GM19395 (cell line): ENCODE data around the gene F2RL3.
"Not testable (repeated sequence)": the region's sequence is repeated elsewhere in the genome, so short reads cannot be mapped to it uniquely, and the experiment has no call there.

Experiments used
- ATAC-seq: cut with Tn5 transposase; IDR thresholded peaks from one replicate; pipeline ENCODE4 v1.9.1; 2021; ENCODE audit warnings: mild to moderate bottlenecking, moderate library complexity; ENCODE audit not compliant: unreplicated experiment

F2RL3 gene

DNA sequence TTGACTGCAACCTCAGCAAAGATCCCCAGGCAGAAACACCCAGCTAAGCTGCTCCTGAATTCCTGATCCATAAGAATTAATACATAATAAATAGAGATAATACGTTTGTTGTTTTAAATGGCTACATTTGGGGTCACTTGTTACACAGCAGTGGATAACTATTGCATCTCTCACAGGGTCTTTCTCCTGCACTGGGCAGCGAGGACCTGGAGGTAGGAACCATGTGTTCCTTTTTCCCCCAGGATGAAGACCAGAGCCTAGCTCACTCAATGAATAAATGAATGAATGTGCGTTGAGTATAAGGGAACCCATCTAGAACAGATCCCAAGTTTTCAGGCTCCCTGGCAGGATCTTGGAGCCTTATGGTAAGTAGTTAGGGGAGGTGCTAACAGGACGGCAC, 30.7 kb downstream of the F2RL3 start:
- no peak for ATAC-seq

DNA sequence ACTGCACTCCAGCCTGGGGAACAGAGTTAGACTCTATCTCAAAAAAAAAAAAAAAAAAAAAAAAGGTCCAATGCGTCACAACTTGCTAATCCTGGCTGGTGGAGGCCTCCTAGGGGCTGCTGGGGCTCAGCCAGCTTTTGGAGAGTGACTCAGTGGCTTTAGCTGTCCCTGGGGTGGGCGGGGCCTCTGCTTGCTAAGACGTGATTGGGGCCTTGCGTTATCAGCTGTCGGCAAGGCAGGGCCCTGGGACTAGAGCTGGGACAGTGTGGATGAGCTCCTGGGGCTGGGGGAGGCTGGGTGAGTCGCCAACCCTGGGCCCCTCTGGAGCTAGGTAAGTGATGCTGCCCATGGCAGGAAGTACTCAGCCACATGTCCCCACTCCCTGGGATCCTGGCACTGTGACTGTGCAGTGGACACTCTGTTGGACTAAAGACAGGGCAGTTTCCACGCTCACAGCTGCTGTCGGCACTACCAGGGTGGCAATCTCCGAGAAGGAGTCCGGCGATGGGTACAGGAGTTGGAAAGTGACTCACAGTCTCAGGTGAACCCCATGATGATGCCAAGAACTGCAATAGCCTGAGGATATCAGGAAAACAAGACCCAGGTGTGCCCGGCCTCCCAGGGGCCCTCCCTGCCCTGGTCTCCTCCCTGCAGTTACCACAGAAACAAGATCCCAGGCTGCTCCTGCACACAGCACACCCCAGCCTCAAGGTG, 32.2 kb downstream of the F2RL3 start:
- no peak for ATAC-seq

DNA sequence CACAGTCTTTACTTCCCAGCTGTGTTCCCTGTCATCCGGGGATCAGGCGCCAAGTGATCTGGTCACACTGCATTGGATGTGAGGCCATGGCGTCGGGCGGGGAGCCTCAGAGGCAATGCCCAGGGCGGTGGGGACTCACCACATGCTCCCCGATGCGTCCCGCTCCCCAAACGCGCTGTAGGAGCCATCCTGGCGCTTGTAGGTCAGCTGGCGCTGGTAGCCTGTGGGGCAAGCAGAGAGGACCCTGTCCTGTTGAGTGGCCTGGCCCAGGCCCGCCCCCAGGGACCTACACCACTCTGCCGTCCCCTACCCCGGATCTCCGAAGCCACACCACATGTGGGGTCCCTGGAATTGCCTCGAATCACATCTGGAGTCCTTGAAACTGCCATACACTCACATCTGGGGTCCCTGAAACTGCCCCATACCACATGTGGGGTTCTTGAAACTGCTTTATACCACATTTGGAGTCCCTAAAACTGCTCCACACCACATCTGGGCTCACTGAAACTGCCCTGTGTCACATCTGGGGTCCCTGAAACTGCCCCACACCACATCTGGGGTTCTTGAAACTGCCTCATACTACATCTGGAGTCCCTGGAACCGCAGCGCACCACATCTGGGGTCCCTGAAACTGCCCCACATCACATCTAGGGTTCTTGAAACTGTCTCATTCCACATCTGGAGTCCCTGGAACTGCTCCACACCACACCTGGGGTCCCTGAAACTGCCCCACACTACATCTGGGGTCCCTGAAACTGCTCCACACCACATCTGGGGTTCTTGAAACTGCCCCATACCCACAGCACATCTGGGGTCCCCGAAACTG, 33.2 kb downstream of the F2RL3 start:
- no peak for ATAC-seq

DNA sequence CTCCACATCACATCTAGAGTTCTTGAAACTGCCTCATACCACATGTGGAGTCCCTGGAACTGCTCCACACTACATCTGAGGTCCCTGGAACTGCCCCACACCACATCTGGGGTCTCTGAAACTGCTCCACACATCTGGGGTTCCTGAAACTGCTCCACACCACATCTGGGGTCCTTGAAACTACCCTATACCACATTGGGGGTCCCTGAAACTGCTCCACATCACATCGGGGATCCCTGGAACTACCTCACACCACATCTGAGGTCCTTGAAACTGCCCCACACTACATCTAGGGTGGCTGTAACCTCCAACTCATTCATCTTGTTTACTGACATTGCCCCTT, 33.8 kb downstream of the F2RL3 start:
- ATAC-seq, result no peak

DNA sequence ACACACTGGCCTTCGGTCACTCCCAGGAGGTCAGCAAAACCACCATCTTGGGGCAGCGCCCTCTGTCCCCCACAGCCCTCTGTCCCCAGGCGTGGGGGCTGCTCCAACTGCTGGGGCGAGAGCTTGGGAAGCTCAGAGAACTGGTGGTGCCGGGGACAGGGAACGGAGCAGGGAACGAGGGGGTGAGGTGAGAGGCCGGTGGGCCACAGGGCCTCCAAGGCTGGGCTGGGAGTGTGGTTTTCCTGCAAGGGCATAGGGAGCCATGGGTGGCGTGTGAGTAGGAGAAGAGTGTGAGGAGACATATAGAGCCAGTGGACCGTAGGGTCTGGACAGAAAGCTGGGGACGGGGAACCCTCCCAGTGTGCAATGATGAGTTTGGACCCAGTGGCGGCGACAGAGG, 34.1 kb downstream of the F2RL3 start:
- no peak for ATAC-seq

DNA sequence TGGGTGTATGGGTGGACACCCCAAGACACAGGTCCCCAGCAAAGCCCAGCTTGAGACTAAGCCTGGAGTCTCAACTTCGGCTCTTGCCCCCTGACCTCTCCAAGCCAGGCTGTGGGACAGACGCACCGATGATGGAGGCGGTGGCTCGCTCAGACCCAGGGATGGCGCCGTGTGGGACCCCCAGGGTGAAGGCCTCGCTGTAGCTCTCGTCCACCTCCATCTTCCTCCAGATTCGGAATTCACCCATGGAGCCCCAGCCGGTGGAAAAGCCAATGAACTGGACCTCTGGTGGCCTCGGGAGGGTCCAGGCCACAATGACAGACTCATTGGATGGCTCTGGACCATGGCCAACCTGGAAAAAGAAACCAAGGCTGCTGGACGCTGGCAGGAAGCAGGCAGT, 39.1 kb downstream of the F2RL3 start:
- no peak for ATAC-seq

DNA sequence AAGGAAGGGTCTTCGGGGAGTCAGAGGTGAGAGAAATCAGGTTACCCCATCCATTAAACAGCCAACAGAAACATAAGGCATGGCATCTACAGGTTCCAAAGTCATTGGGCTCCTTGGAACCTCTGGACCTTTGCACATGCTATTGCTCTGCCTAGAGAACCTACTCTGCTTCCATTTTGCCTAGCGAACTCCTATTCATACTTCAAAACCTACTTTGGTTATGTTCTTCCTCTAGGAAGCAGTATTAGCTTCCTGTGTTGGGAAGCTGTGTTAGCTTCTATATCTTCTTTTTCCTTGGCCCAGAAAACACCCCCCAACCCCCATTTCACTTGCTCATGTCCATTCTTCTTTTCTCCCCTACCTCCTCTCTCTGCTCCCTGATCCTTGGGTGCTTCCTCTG, 39.6 kb downstream of the F2RL3 start:
- ATAC-seq, result no peak

DNA sequence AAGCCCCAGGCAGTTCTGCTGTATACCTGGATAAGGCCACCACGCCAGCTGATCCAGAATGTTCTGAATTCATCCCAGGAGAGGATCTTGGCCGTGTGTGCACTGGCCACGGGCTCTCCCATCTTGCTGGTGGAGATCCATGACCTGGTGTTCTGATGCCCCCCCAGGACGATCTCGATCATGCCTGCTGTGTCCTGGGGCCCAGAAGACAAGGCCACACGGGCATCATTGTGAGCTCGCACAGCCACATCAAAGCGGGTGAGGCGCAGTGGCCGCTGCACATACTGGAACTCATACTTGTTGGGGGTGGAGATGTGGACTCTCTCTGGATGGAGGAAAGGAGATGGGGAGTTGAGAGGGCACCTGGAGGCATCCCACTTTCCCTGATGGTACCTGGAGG, 40.1 kb downstream of the F2RL3 start:
- no peak for ATAC-seq

DNA sequence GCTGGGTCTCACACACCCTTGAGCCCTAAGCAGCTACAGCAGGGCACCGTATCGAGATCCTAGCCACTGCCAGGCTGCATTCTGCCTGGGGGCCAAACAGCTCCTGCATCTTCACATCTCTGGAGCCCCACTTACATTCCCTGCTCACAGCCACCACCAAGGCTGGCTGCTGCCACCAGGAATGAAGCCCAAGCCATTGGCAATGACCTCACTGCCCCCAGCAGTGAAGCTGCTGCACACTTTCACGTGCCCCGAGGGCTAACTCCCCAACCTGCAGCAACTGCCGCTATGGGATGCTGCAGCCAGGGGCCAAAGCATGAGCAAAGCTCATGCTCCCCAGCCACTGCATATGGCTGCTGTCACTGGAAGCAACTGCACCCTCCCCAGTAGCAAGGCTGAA, 42.0 kb downstream of the F2RL3 start:
- no peak for ATAC-seq

DNA sequence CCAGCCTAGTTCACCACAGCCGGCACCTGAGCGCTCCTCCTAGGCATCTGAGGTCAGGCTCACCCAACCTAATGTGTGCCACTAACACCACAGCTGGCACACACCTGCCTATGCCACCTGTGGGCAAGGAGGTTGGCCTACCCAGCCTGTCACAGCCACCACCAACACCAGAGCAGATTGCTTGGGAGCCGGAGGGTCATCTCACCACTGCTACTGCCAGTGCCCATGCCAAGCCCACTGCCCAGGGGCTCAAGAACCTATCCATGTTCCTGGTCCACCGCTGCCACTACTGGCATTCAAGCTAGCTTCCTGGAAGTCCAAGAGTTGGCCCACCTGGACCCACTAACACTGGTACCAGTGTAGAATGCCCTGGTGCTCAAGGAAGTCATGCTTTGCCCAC, 42.5 kb downstream of the F2RL3 start:
- ATAC-seq, result no peak

DNA sequence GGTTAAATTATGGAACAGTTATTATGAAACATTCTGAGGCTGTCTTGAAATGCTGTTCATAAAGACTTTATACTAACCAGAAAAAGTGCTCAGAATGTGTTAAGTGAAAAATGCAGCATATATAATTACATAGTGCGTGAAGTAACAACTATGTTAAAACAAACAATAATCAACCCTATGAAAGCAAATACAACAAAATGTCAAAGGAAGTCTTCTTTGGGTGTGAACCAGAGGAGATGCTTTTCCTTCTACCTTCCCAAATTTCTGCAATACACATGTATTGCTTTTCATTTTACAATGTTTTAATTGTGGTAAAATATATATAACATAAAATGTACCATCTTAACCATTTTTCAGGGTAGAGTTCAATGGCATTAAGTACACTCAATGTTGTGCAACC, 45.7 kb downstream of the F2RL3 start:
- no peak for ATAC-seq

DNA sequence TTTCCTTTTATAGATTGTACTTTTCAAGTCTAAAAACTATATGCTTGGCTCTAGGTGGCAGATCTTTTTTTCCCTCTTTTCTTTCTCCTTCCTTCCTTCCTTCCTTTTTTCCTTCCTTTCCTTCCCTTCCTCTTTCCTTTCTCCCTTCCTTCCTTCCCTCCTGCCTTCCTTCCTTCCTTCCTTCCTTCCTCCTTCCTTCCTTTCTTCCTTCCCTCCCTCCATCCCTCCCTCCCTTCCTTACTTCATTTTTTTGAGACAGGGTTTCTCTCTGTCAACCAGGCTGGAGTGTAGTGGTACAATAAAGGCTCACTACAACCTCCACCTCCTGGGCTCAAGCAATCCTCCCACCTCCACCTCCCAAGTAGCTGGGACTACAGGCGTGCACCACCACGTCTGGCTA, 48.1 kb downstream of the F2RL3 start:
- ATAC-seq, result no peak

DNA sequence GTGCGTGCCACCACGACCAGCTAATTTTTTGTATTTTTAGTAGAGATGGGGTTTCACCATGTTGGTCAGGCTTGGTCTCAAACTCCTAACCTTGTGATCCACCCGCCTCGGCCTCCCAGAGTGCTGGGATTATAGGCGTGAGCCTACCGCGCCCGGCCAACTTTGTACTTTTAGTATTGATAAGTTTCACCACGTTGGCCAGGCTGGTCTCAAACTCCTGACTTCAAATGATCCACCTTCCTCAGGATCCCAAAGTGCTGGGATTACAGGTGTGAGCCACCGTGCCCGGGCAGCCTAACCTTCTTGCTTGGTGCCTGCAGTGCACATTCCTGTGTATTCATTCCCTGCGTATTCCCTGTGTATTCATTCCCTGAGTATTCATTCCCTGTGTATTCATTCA, 49.0 kb downstream of the F2RL3 start:
- ATAC-seq, result not testable (repeated sequence)

DNA sequence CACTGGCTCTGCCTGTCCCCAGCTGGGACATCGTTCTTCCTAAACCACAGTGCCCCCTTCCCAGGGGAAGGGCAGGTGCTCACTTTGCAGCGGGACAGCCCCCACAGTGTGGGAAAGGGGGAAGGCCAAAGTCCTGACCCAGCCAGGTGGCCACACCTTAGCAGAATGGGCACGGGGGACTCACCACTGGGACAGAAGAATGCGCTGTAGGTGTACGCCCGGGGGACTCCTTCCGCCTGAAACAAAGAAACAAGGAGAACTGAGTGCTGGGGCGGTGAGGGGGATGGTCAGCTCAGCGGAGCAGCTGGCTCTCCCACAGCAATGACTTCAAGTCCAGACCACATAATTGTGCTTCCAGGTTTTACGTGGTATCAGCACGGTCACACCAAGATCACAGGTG, 49.4 kb downstream of the F2RL3 start:
- no peak for ATAC-seq

DNA sequence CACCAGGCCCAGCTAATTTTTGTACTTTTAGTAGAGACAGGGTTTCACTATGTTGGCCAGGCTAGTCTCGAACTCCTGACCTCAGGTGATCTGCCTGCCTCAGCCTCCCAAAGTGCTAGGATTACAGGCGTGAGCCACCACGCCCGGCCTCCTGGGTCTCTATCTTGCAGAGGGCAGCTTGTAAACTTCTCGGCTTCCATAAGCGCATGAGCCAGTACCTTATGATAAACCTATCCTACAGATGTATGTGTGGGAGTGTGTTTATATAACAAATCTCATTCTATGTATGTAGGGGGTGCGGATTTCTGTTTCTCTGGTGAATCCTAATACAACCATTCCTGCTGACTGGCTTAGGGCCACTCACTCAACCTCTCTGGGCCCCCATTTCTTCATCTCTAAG, 51.3 kb downstream of the F2RL3 start:
- ATAC-seq, result not testable (repeated sequence)

DNA sequence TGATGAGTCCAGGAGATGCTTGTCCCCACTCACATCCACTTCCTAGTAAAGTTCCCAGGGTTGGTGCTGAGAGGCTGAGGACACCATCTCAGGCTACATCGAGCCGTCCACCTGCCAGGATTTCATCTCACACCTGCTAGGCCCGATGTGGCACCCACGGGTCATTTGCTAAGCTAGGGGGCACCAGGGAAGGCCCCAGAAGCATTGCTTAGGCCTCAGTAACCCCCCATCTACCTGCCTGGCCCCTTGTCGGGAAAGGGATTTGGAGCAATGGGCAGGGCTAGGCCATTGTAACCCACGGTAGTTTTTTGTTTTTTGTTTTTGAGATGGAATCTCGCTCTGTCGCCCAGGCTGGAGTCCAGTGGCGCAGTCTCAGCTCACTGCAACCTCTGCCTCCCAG, 51.8 kb downstream of the F2RL3 start:
- no peak for ATAC-seq
